Globus pallidus (tissue), 1 donor: ENCODE data around the gene ZNF134.

Experiments
- DNase-seq: peaks from one replicate; pipeline ENCODE4 v3.0.0-alpha.2; 2015; ENCODE audit warnings: low spot score

Gene ZNF134

DNA sequence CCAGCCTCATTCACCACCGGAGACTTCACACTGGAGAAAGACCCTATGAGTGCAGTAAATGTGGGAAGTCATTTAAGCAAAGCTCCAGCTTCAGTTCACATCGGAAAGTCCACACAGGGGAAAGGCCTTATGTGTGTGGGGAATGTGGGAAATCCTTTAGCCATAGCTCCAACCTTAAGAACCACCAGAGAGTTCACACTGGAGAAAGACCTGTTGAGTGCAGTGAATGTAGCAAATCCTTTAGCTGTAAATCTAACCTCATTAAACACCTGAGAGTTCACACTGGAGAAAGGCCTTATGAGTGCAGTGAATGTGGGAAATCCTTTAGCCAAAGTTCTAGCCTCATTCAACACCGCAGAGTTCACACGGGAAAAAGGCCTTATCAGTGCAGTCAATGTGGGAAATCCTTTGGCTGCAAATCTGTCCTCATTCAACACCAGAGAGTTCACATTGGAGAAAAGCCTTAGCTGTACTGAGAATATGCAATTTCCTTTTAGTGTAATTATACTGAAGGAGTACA, 27.7 kb downstream of the ZNF134 start:
- DNase-seq: no peak

DNA sequence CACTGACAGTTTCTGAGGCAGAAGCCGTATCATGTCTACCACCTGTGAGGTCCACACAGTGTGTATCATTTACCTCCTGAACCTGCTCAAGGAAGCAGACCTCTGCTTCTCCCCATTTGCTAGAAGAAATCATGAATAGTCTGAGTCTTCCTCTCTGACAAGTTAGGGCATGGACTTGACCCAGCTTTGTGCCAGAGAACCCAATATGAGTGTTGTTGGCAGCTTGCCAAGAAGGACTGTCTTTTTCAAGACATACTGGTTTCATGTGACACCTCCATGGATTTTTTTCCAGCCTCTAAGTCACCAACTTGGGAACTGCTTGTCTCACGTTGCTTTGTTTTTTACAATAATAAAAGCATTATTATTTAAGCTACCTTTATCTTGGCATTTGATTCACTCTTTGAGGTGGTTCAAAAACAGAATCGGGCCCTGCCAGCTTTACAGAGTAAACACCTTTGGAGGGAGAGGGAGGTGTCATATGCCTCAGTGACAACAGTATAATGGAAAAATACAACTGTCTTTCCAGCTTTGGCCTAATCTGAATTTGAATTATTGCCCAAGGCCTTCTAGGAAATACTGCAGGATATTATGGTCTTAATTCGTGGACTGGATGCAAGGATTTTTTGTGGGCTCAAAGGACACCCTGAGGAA, 28.5 kb downstream of the ZNF134 start:
- DNase-seq: no peak

DNA sequence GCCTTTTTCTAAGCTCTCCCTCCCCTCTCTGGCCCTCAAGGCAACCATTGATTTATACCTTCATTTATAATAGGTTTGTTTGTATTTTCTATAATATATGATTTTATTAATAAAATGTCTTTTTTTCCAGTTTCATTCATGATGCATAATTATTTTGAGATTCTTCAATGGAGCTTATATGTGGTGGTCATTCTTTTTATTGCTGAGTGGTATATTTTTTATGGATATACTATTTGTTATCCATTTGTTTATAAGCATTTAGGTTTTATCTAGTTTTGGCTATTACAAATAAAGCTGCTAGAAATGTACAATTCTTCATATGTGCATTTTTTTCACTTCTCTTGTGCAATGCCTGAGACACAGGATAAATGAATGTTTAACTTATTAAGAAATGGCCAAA, 29.7 kb downstream of the ZNF134 start:
- no peak for DNase-seq

DNA sequence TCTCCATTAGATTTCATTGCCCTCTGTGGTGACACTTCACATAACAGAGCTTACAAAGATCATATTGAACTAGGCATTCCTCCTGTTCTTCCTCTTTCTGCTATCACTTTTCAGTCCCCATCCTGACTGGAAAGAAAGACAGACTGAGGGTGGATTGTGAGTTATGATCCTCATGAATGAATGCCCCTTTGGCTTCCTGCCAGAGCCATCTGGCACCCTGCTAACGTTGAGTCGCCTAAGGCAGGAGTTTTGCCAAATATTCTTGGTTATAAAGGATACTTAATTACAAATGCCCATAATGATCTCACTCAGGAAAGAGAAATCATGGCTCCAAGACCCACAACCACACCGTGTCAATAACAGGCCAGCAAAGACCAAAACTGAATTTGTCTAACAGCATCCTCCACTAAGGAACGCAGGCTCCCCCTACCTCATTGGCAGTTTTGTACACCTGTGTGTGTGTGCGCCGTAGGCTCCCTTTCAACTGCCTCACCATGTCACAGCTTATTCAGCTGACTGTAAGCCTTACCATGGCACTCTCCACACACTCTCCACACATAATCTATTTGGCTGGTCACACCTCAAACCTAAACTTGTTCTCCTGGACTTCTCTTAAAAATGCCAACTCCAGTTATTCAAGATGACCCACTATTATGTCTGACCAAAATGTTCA, 34.4 kb downstream of the ZNF134 start:
- DNase-seq: no peak

DNA sequence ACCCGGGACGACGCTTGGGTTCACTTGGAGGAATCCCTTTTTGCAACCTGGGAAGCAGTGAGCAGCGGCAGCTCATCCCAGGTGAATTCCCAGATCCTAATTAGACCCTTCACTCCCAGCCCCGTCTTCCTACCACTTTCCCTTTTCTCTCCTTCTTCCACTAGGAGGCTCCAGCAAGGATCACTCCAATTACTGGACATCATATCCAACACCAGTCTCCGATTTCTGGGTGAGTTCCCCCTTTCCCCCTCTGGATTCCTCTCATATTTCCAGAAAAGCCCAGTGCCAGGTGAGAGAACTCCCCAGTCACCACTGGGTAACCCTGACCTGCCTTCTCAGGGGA, 37.6 kb downstream of the ZNF134 start:
- DNase-seq: no peak

DNA sequence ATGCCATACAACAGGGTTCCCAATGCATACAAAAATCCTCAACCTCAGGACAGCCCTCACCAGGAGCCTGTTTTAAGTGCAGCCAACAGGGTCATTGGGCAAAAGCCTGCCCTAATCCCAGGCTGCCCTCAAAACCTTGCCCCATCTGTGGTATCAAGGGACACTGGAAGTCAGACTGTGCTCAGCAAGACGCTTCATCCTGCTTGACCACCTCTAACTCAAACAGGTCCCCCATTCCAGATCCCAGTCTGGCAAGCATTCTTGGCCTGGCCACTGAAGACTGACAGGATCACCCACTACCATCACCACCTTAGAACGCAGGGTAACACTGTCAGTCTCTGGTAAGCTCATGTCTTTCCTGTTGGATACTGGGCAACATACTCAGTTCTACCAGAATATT, 39.6 kb downstream of the ZNF134 start:
- no peak for DNase-seq

DNA sequence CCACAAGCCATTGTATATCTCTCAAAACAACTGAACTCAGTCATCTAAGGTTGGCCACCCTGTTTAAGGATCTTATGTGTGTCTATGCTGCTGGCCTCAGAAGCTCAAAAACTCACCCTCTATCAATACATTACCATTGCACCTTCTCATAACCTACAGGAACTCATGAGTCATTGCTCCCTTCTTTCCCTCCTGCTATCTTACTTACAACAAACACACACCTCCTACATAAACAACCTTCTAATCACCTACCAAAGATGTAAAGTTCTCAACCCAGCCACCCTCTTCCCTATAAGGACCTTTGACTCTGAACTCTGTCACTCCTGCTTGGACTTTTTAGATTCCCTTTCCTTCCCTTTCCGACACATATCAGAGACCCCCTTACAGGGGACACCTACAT, 41.4 kb downstream of the ZNF134 start:
- no peak for DNase-seq

DNA sequence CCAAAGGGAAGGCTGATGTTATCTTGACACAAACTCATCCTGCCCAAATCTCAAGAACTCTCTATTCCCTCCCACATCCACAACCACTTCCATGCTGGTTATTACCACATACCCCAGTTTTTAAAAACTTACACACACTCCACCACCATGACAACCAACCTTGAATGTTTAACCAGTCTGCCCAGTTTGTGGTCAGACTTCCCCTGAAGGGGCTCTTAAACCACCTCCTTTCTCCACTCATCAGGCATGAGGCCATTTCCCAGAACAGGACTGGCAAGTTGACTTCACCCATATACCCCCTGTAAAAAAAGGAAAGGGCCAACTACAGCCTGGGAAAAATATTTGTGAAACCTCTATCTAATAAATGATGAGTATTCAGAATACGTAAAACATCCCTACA, 42.3 kb downstream of the ZNF134 start:
- no peak for DNase-seq

DNA sequence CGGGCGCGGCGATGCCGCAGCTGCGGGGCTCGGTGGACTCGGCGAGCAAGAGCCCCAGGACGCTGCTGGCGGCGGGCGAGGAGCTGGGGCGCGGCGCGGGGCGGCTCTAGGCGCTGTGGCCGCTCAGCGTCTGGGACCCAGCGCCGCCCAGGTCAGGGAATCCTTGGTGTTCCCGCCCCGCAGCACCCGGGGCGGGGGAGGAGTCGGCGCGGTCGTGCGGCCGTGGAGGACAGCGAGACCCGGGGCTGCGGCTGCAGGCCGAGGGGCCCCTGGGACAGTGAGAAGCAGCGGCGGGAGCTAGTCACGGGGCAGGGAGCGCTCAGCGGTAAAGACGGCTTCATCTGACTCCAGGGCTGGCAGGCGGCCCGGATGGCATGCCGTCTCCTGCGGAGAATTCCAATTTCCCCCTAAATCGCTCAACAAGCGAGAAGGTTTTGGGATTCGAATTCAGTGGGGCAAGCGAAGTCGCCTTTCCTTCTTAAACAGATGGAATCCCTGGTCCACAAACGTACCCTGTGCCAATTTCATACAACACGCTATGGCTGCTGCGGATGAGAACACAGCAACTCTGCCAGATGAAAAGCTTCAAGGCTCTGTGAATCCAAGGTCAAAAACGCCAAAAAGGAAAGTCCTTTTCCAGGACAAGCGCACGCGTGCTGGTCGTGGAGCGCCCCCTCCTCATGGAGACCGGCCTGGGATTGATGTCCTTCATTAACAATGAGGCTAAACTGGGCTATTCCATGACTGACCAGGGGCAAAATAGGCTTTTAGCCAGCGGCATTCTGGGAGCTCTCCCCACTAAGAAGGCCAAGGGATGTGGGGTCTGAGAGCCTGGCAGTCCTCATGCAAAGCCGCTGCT, 50.5 kb downstream of the ZNF134 start:
- DNase-seq: no peak

DNA sequence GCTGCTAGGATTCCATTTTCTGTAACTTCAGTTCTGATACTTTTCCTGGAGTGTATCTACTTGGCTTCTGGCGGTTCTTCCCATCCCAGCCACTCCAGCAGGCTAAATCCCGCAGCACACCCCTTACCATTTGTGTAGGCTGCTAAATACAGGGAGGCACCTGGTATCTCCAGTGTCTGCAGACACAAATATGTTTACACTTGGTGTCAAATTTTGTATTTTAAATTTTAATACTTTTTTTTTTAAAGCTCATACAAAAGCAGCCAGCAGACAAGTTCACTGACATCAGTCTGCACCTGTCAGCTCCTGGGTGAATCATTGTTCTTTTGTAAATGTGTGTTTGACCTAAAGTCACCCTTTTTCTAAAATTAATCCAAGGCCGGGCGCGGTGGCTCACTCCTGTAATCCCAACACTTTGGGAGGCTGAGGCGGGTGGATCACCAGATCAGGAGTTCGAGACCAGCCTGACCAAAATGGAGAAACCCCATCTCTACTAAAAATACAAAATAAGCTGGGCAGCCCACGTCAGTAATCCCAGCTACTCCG, 51.3 kb downstream of the ZNF134 start:
- no peak for DNase-seq

DNA sequence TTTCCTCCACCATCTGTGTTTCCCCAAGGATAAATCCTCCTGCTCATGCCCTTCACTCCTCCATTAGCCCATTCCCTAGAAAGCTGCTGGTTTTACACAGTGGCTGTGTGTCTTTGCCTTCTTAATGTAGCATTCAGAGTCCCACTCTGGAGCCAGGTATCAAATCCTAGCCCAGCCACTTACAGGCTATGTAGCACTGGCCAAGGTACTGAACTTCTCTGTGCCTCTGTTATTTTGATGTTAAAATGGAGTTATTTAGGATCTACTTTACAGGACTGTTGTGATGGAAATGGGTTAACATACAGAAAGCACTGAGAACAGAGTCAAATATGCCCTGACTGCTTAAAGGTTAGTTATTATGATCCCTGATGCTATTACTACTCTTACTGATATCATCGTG, 53.2 kb downstream of the ZNF134 start:
- no peak for DNase-seq

DNA sequence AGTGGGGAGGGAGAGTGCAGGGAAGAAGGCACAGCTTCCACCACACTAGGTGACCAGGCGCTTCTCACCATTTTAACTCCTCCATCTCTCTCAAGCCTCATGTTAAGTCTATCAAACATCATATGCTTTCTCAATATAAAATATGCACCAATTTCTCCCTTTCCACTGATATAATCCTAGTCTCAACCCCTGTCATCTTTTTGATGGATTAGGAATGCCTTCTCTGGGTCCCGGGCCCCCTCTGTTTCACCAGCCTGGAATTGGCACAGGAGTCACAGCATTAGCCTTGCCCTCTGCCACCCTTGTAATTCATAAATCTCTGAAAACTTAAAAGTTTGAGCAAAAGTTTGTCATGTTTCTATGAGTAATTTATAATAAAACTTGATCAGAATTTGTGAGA, 54.6 kb downstream of the ZNF134 start, which contains the start of gene ZSCAN4:
TSS of gene ZSCAN4 (plus strand) at position 301 of the 400 bp plus-strand sequence. CDS start 7,211 bp downstream, outside the sequence.
- DNase-seq: no peak

DNA sequence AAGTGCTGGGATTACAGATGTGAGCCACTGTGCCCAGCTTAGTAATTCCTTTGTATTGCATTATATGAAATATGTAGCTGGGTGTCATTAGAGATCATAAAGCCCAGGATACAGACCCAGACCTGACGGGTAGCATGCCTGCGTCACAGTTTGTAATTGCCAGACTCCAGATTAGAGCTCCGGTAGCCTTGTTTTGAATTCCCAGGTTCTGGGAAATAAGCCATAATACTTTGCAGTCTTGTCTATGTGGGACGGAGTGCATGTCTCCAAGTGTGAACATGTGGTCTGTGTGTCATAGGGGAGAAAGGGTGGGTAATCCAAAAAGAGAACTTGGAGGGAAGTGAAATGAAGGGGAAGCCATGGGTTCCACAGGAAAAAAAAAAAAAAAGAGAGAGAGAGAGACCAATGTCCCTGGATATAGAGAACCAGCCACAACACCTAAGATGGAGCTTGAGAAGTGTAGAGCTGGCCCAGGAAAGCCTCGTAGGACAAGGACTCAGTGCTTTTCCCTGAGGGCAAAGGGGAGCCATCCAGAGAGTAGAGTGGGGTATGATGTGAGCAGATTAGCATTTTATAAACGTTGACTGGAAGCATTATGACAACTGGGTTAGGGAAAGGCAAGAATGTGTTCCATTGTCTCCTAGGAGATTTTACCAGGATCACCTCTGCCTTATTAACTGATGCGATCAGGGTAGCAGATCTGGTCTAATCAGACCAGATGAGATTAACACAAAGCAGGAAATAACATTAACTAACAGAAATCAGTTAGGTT, 57.3 kb downstream of the ZNF134 start:
- no peak for DNase-seq

DNA sequence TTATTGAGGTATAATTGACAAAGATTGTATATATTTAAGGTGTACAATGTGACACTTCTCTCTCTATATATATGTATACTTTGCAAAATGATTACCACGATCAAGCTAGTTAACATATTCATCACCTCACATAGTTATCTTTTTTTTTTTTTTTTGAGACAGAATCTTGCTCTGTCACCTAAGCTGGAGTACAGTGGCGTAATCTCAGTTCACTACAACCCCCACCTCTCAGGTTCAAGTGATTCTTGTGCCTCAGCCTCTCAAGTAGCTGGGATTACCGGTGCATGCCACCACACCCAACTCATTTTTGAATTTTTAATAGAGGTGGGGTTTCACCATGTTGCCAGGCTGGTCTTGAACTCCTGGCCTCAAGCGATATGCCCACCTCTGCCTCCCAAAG, 58.4 kb downstream of the ZNF134 start:
- no peak for DNase-seq
